ENCODE measurements around the gene LRCOL1. TPM values are rescaled to one million over a fixed set of nuclear protein-coding genes. Genes with fewer than 3 reads are reported as not detected.

Gene LRCOL1
- total RNA-seq, 2 experiments from 2014 or later: not detected

GRCh38 chr12:132614861-132615578 is 4.6 kb upstream of the LRCOL1 start:
- Mint-ChIP-seq H3K27me3 (peaks cover 48% of the 10 kb centered on the region), H3K4me1 (ENCODE audit: low read depth) (peaks cover 17% of the 10 kb centered on the region), H3K9me3 (no peaks in the 10 kb centered on the region), H3K4me3 (no peak overlapping the region), H3K36me3 (ENCODE audit: low read depth) (no peaks in the 10 kb centered on the region), H3K27ac (no peak overlapping the region)
- peaks cover 38 to 43% of the 10 kb centered on the region in 2 experiments for H3K27me3 ChIP-seq (ENCODE audit: control insufficient read depth in 1 of 2, insufficient read depth in 2 of 2, low read length in 2 of 2)
- ChIA-PET CTCF (interaction anchor here (1.0 to 2.1 kb wide), 9 partner anchors 10 to 461 kb away, joined by 3 to 11 read pairs (median 3); no protein-coding TSS in a partner anchor), POLR2A (no interaction called here)
- peak; percentile 94 for TF ChIP-seq CTCF (IDR thresholded peaks at IDR 0.05)
- H3K27ac ChIP-seq (ENCODE audit: low read depth in 1 of 2, low read length in 2 of 2): no peak overlapping the region
- H3K4me1 ChIP-seq (ENCODE audit: insufficient read depth, low read length): peaks cover 17% of the 10 kb centered on the region
- ATAC-seq (ENCODE audit: poor library complexity) (peak; percentile 86), DNase-seq (peak; percentile 66 to 90 (median 74))
- no peaks in the 10 kb centered on the region for H3K36me3 ChIP-seq (ENCODE audit: insufficient read depth, low read length)
- H3K9me3 ChIP-seq (ENCODE audit: control insufficient read depth in 1 of 2, insufficient read depth in 1 of 2, low read length in 2 of 2): peaks cover 22 to 40% of the 10 kb centered on the region in 2 experiments
- intact Hi-C loops (cut with DNase I, micrococcal nuclease): loop anchor here (1.0 to 2.0 kb wide), 2 partner anchors 200 to 460 kb away; no protein-coding TSS in a partner anchor
- H3K4me3 ChIP-seq (ENCODE audit: low read length): no peak overlapping the region

- Mint-ChIP-seq H3K27ac (no peak overlapping the region), H3K4me1 (ENCODE audit: low read depth) (peaks cover 18% of the 10 kb centered on the region), H3K36me3 (ENCODE audit: low read depth) (no peaks in the 10 kb centered on the region), H3K27me3 (peaks cover 57% of the 10 kb centered on the region), H3K9me3 (no peaks in the 10 kb centered on the region), H3K4me3 (no peak overlapping the region)
- H3K36me3 ChIP-seq (ENCODE audit: insufficient read depth, low read length): no peaks in the 10 kb centered on the region
- no peak for ATAC-seq (ENCODE audit: poor library complexity)
- DNase-seq: no peak
- intact Hi-C loops (cut with DNase I, micrococcal nuclease): loop anchor here in 1 of 2 experiments (2.0 kb wide), 1 partner anchor 459 kb away; no protein-coding TSS in a partner anchor
- peaks cover 45 to 53% of the 10 kb centered on the region in 2 experiments for H3K27me3 ChIP-seq (ENCODE audit: control insufficient read depth in 1 of 2, insufficient read depth in 2 of 2, low read length in 2 of 2)
- ChIA-PET CTCF (no interaction called here), POLR2A (no interaction called here)
- peaks cover 22 to 43% of the 10 kb centered on the region in 2 experiments for H3K9me3 ChIP-seq (ENCODE audit: control insufficient read depth in 1 of 2, insufficient read depth in 1 of 2, low read length in 2 of 2)
- H3K27ac ChIP-seq (ENCODE audit: low read depth in 1 of 2, low read length in 2 of 2): no peak overlapping the region
- no peak for TF ChIP-seq CTCF (IDR thresholded peaks at IDR 0.05)
- no peak overlapping the region for H3K4me3 ChIP-seq (ENCODE audit: low read length)
- H3K4me1 ChIP-seq (ENCODE audit: insufficient read depth, low read length): peaks cover 19% of the 10 kb centered on the region
Measured at GRCh38 chr12:132614029-132614428, 3.6 kb upstream of the LRCOL1 start.

GRCh38 chr12:132611620-132612019 is 1.2 kb upstream of the LRCOL1 start:
- H3K27me3 Mint-ChIP-seq: peaks cover 65% of the 10 kb centered on the region
- H3K9me3 Mint-ChIP-seq: no peaks in the 10 kb centered on the region
- no peaks in the 10 kb centered on the region for H3K36me3 Mint-ChIP-seq (ENCODE audit: low read depth)
- H3K4me1 Mint-ChIP-seq (ENCODE audit: low read depth): peaks cover 12% of the 10 kb centered on the region
- no peak for ATAC-seq (ENCODE audit: poor library complexity)
- no peak overlapping the region for H3K4me3 Mint-ChIP-seq
- ChIA-PET CTCF (no interaction called here), POLR2A (no interaction called here)
- H3K27ac Mint-ChIP-seq: no peak overlapping the region
- Histone ChIP-seq H3K4me3 (ENCODE audit: low read length) (no peak overlapping the region), H3K27ac (ENCODE audit: low read depth in 1 of 2, low read length in 2 of 2) (no peak overlapping the region), H3K36me3 (ENCODE audit: insufficient read depth, low read length) (no peaks in the 10 kb centered on the region), H3K27me3 (ENCODE audit: control insufficient read depth in 1 of 2, insufficient read depth in 2 of 2, low read length in 2 of 2) (peaks cover 29 to 44% of the 10 kb centered on the region in 2 experiments), H3K4me1 (ENCODE audit: insufficient read depth, low read length) (peaks cover 13% of the 10 kb centered on the region), H3K9me3 (ENCODE audit: control insufficient read depth in 1 of 2, insufficient read depth in 1 of 2, low read length in 2 of 2) (peaks cover 9 to 30% of the 10 kb centered on the region in 2 experiments)
- no peak for TF ChIP-seq CTCF (IDR thresholded peaks at IDR 0.05)
- intact Hi-C loops (cut with DNase I, micrococcal nuclease): no loop called here
- no peak for DNase-seq
